H9 (cell line): Measurements from ENCODE around the gene PROCA1. TPM values are rescaled to one million over a fixed set of nuclear protein-coding genes. Genes with fewer than 3 reads are reported as not detected.
A peak's percentile ranks its signal among the peaks of the same experiment; 100 is the strongest.
"Not testable (repeated sequence)": the region's sequence is repeated elsewhere in the genome, so short reads cannot be mapped to it uniquely, and the experiment has no call there.

ENCODE experiments used
- DNase-seq: peaks from one replicate; pipeline ENCODE4 v3.0.0-alpha.2; 2017
- H2AFZ ChIP-seq: one replicate; pipeline ENCODE4 v1.6.1; 2013; ENCODE audit warnings: mild to moderate bottlenecking, low read length, control low read depth, moderate library complexity
- H2AK5ac ChIP-seq: 2 replicates; pipeline ENCODE4 v1.6.1; 2013; ENCODE audit warnings: low read length, control low read depth, mixed read lengths; ENCODE audit not compliant: insufficient read length
- H2BK120ac ChIP-seq: one replicate; pipeline ENCODE4 v1.6.1; 2013; ENCODE audit warnings: low read depth, mild to moderate bottlenecking, low read length, control low read depth, inconsistent platforms; ENCODE audit not compliant: poor library complexity, severe bottlenecking
- H2BK12ac ChIP-seq: 2 replicates; pipeline ENCODE4 v1.6.1; 2013; ENCODE audit warnings: low read length, control low read depth, mixed read lengths, low read depth; ENCODE audit not compliant: insufficient read length
- H2BK15ac ChIP-seq: 2 replicates; pipeline ENCODE4 v1.6.1; 2013; ENCODE audit warnings: low read depth, low read length, control low read depth
- H2BK20ac ChIP-seq: one replicate; pipeline ENCODE4 v1.6.1; 2013; ENCODE audit warnings: low read depth, mild to moderate bottlenecking, low read length, control low read depth, inconsistent platforms; ENCODE audit not compliant: poor library complexity, severe bottlenecking
- H2BK5ac ChIP-seq: 2 replicates; pipeline ENCODE4 v1.6.1; 2013; ENCODE audit warnings: low read length, control low read depth, mixed read lengths; ENCODE audit not compliant: insufficient read length
- H3K14ac ChIP-seq: 2 replicates; pipeline ENCODE4 v1.6.1; 2013; ENCODE audit warnings: low read length, control low read depth; ENCODE audit not compliant: insufficient read depth
- H3K18ac ChIP-seq: 2 replicates; pipeline ENCODE4 v1.6.1; 2013; ENCODE audit warnings: low read depth, mild to moderate bottlenecking, mixed read lengths, low read length, control low read depth; ENCODE audit not compliant: insufficient read length
- H3K23ac ChIP-seq: 2 replicates; pipeline ENCODE4 v1.6.1; 2013; ENCODE audit warnings: low read length, control low read depth, mixed read lengths, low read depth; ENCODE audit not compliant: insufficient read length
- H3K23me2 ChIP-seq: 2 replicates; pipeline ENCODE4 v1.6.1; 2013; ENCODE audit warnings: low read depth, mild to moderate bottlenecking, mixed read lengths, low read length, control low read depth; ENCODE audit not compliant: insufficient read length, poor library complexity, severe bottlenecking
- H3K27ac ChIP-seq: 2 replicates; pipeline ENCODE4 v1.5.1; 2013; ENCODE audit warnings: low read length, control low read depth, mixed read lengths, low read depth; ENCODE audit not compliant: insufficient read length
- H3K27me3 ChIP-seq: 2 replicates; pipeline ENCODE4 v1.6.1; 2013; ENCODE audit warnings: low read length, control low read depth, inconsistent platforms; ENCODE audit not compliant: insufficient read depth
- H3K4ac ChIP-seq: 2 replicates; pipeline ENCODE4 v1.6.1; 2013; ENCODE audit warnings: low read depth, mild to moderate bottlenecking, control low read depth, inconsistent platforms, low read length, moderate library complexity
- H3K4me1 ChIP-seq: 2 replicates; pipeline ENCODE4 v1.6.1; 2013; ENCODE audit warnings: low read length, control low read depth, inconsistent platforms; ENCODE audit not compliant: insufficient read depth
- H3K4me2 ChIP-seq: 2 replicates; pipeline ENCODE4 v1.6.1; 2013; ENCODE audit warnings: low read length, control low read depth, mixed read lengths; ENCODE audit not compliant: insufficient read length, insufficient read depth
- H3K56ac ChIP-seq: 2 replicates; pipeline ENCODE4 v1.6.1; 2013; ENCODE audit warnings: low read depth, mild to moderate bottlenecking, mixed read lengths, low read length, control low read depth; ENCODE audit not compliant: insufficient read length
- H3K79me1 ChIP-seq: 2 replicates; pipeline ENCODE4 v1.6.1; 2013; ENCODE audit warnings: low read depth, mild to moderate bottlenecking, moderate library complexity, low read length, control low read depth, inconsistent platforms; ENCODE audit not compliant: insufficient read depth, poor library complexity, severe bottlenecking
- H3K79me2 ChIP-seq: 2 replicates; pipeline ENCODE4 v1.6.1; 2013; ENCODE audit warnings: low read length, control low read depth, inconsistent platforms; ENCODE audit not compliant: insufficient read depth
- H3K9ac ChIP-seq: 2 replicates; pipeline ENCODE4 v1.6.1; 2013; ENCODE audit warnings: low read length, control low read depth, mixed read lengths; ENCODE audit not compliant: insufficient read length; ENCODE audit errors: extremely low read depth
- H3K9me3 ChIP-seq: one replicate; pipeline ENCODE4 v1.6.1; 2013; ENCODE audit warnings: low read depth, low read length, inconsistent platforms; ENCODE audit not compliant: control insufficient read depth
- H3T11ph ChIP-seq: one replicate; pipeline ENCODE4 v1.6.1; 2013; ENCODE audit warnings: mild to moderate bottlenecking, low read length, control low read depth, inconsistent platforms
- H4K20me1 ChIP-seq: one replicate; pipeline ENCODE4 v1.6.1; 2013; ENCODE audit not compliant: control insufficient read depth, insufficient read length, insufficient read depth
- H4K5ac ChIP-seq: 2 replicates; pipeline ENCODE4 v1.6.1; 2013; ENCODE audit warnings: low read depth, mild to moderate bottlenecking, mixed read lengths, low read length, control low read depth; ENCODE audit not compliant: insufficient read length
- H4K8ac ChIP-seq: replicated peaks from 2 replicates; pipeline ENCODE4 v1.6.1; 2013; ENCODE audit warnings: low read length, control low read depth, mixed read lengths, low read depth; ENCODE audit not compliant: insufficient read length
- H4K91ac ChIP-seq: 2 replicates; pipeline ENCODE4 v1.6.1; 2013; ENCODE audit warnings: low read depth, mild to moderate bottlenecking, moderate library complexity, mixed read lengths, low read length, control low read depth; ENCODE audit not compliant: insufficient read length
- H3K27ac Mint-ChIP-seq, 3 experiments: 2 replicates in 2 of 3; 3 replicates in 1 of 3; pipeline ENCODE4 v1.8.0; 2020 to 2021; ENCODE audit warnings: mixed read lengths in 3 of 3, mild to moderate bottlenecking in 1 of 3, moderate library complexity in 1 of 3
- H3K27me3 Mint-ChIP-seq: 2 replicates; pipeline ENCODE4 v1.8.0; 2021; ENCODE audit warnings: low read depth, mild to moderate bottlenecking, moderate library complexity, mixed read lengths
- H3K36me3 Mint-ChIP-seq, 3 experiments: 2 replicates in 2 of 3; 3 replicates in 1 of 3; pipeline ENCODE4 v1.8.0; 2020 to 2021; ENCODE audit warnings: low read depth in 3 of 3, mixed read lengths in 3 of 3; ENCODE audit not compliant: insufficient read depth in 1 of 3
- H3K4me1 Mint-ChIP-seq, 2 experiments: 2 replicates each; pipeline ENCODE4 v1.8.0; 2020; ENCODE audit warnings: mixed read lengths in 2 of 2
- H3K4me3 Mint-ChIP-seq, 2 experiments: 2 replicates in 1 of 2; 3 replicates in 1 of 2; pipeline ENCODE4 v1.8.0; 2020 to 2021; ENCODE audit warnings: mild to moderate bottlenecking in 2 of 2, mixed read lengths in 2 of 2, moderate library complexity in 1 of 2
- H3K9me3 Mint-ChIP-seq, 2 experiments: 2 replicates in 1 of 2; 3 replicates in 1 of 2; pipeline ENCODE4 v1.8.0; 2020; ENCODE audit warnings: mild to moderate bottlenecking in 2 of 2, mixed read lengths in 2 of 2, moderate library complexity in 1 of 2
- WGBS: extraction: QIAGEN DNeasy Blood & Tissue Kit; methylation state at CpG from one replicate; pipeline ENCODE4 v1.1.7; 2013; ENCODE audit warnings: missing lambda C conversion rate, low lambda C conversion rate, mixed read lengths; ENCODE audit not compliant: insufficient read length; ENCODE audit errors: extremely low coverage; 5-methylcytosine and 5-hydroxymethylcytosine counted together
- total RNA-seq: library from RNA; stranded (reverse); gene quantifications from 2 replicates; pipeline ENCODE4 v1.2.1, GENCODE V29; 2021

Gene PROCA1
- total RNA-seq, 1 experiment from 2014 or later: 15.0 TPM

GRCh38 chr17:28658766-28659496, 52.8 kb downstream of the PROCA1 start:
- Mint-ChIP-seq H3K36me3 (peaks cover 36 to 50% (median 47%) of the 10 kb centered on the region in 3 experiments), H3K9me3 (peaks cover 28 to 33% of the 10 kb centered on the region in 2 experiments), H3K4me1 (peaks cover 16 to 18% of the 10 kb centered on the region in 2 experiments)
- H2BK120ac ChIP-seq, H4K20me1 ChIP-seq, H3K23ac ChIP-seq, H3K9ac ChIP-seq, H2BK12ac ChIP-seq, H3K27me3 ChIP-seq, H2BK15ac ChIP-seq, H3K4ac ChIP-seq, H3K4me3 Mint-ChIP-seq, H3K4me2 ChIP-seq, H3K18ac ChIP-seq, H3K27me3 Mint-ChIP-seq, H3K27ac ChIP-seq, H4K5ac ChIP-seq, H3K14ac ChIP-seq, H2AFZ ChIP-seq, H4K91ac ChIP-seq, H3K56ac ChIP-seq, H3K4me1 ChIP-seq, H3K79me1 ChIP-seq, H3K9me3 ChIP-seq, H2BK20ac ChIP-seq, H3K23me2 ChIP-seq, H3K27ac Mint-ChIP-seq, H2BK5ac ChIP-seq, H3T11ph ChIP-seq, H2AK5ac ChIP-seq, H4K8ac ChIP-seq: not testable (repeated sequence)
- DNase-seq: peak; percentile 39
- H3K79me2 ChIP-seq: peaks cover 19% of the 10 kb centered on the region; the same call in 1 of the 2 replicates
- WGBS: no CpG with 5 or more reads among the region's 46 CpGs

DNA sequence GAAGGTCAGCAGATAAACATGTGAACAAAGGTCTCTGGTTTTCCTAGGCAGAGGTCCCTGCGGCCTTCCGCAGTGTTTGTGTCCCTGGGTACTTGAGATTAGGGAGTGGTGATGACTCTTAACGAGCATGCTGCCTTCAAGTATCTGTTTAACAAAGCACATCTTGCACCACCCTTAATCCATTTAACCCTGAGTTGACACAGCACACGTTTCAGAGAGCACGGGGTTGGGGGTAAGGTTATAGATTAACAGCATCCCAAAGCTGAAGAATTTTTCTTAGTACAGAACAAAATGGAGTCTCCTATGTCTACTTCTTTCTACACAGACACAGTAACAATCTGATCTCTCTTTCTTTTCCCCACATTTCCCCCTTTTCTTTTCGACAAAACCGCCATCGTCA, 53.3 kb downstream of the PROCA1 start:
- not testable (repeated sequence) for H3K9me3 ChIP-seq, H3K79me1 ChIP-seq, H4K8ac ChIP-seq, H3K4me2 ChIP-seq, H2BK20ac ChIP-seq, H3K27me3 Mint-ChIP-seq, H4K5ac ChIP-seq, H3K27me3 ChIP-seq, H2BK12ac ChIP-seq, H3K56ac ChIP-seq, H3K4me3 Mint-ChIP-seq, H4K20me1 ChIP-seq, H2AK5ac ChIP-seq, H2BK5ac ChIP-seq, H3K23me2 ChIP-seq, H3K9ac ChIP-seq, H3K27ac ChIP-seq, H4K91ac ChIP-seq, H3T11ph ChIP-seq, H3K4ac ChIP-seq, H3K27ac Mint-ChIP-seq, H3K18ac ChIP-seq, H3K4me1 ChIP-seq, DNase-seq, H3K23ac ChIP-seq, H2BK120ac ChIP-seq, H2AFZ ChIP-seq, H3K14ac ChIP-seq, H2BK15ac ChIP-seq
- H3K79me2 ChIP-seq: peaks cover 14% of the 10 kb centered on the region; the same call in 1 of the 2 replicates
- Mint-ChIP-seq H3K9me3 (peaks cover 28 to 33% of the 10 kb centered on the region in 2 experiments), H3K4me1 (peaks cover 13 to 14% of the 10 kb centered on the region in 2 experiments), H3K36me3 (peaks cover 36 to 52% (median 43%) of the 10 kb centered on the region in 3 experiments)
- no CpG with 5 or more reads among the region's 8 CpGs for WGBS
